ENCODE results near the gene CARD18. TPM values are rescaled to one million over a fixed set of nuclear protein-coding genes. Genes with fewer than 3 reads are reported as not detected.
"Not testable (repeated sequence)": the region's sequence is repeated elsewhere in the genome, so short reads cannot be mapped to it uniquely, and the experiment has no call there.

CARD18 gene
- total and polyA plus RNA-seq, 7 experiments from 2014 or later = not detected

DNA sequence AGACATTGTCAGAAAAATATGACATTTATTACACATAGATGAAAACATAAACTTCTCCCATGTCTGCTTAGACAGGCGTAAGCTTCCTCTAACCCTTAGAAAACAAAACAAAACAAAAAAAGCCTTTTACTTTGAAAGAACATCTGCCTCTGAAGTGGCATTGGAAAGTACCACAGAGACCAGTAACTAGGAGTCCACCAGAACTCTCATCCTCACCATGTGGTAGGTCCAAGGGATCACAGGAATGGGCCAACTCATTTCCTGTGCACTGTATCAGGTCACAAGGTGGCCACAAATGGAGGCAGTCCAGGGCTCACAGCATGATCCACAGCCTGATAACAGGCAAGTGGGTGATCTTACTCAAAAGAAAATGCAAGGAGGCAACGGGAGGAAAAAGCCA lies 40.0 kb downstream of the CARD18 start:
- POLR2A ChIA-PET; H3K27ac ChIP-seq (ENCODE audit: low read depth, low read length); H3K4me3 ChIP-seq (ENCODE audit: low read length): not testable (repeated sequence)

GRCh38 chr11:105092256-105093239 lies 47.0 kb downstream of the CARD18 start:
- DNase-seq = no peak
- H3K36me3 Mint-ChIP-seq = peaks cover 0 to 31% (median 0%) of the 10 kb centered on the region in 5 donors
- Histone ChIP-seq H3K27ac (ENCODE audit: low read depth, low read length) (no peak overlapping the region), H3K4me3 (ENCODE audit: low read length) (no peak overlapping the region), H3K27me3 (ENCODE audit: control insufficient read depth in 2 of 2, insufficient read depth in 2 of 2, low read length in 2 of 2) (no peaks in the 10 kb centered on the region), H3K36me3 (ENCODE audit: control insufficient read depth in 2 of 3, insufficient read depth in 3 of 3, low read length in 3 of 3) (no peaks in the 10 kb centered on the region), H3K9me3 (ENCODE audit: control insufficient read depth in 2 of 3, low read length in 3 of 3) (no peaks in the 10 kb centered on the region), H3K4me1 (ENCODE audit: control insufficient read depth in 2 of 2, insufficient read depth in 2 of 2, low read length in 2 of 2) (no peaks in the 10 kb centered on the region)
- intact Hi-C loops (cut with micrococcal nuclease) = no loop called here
- H3K4me3 Mint-ChIP-seq = no peak overlapping the region
- ChIA-PET POLR2A (no interaction called here), CTCF (no interaction called here)
- H3K27me3 Mint-ChIP-seq = peaks cover 0 to 39% (median 1%) of the 10 kb centered on the region in 5 donors
- no peak for ATAC-seq
- peaks cover 0 to 6% (median 0%) of the 10 kb centered on the region in 11 donors for H3K9me3 Mint-ChIP-seq
- no peak overlapping the region for H3K27ac Mint-ChIP-seq
- peaks cover 0 to 14% (median 0%) of the 10 kb centered on the region in 7 donors for H3K4me1 Mint-ChIP-seq

More for the DNA sequence above, 40.0 kb downstream of the CARD18 start:
- H3K27me3 Mint-ChIP-seq; H3K9me3 ChIP-seq (ENCODE audit: control insufficient read depth in 2 of 3, low read length in 3 of 3); DNase-seq; intact Hi-C loops (cut with micrococcal nuclease); H3K36me3 ChIP-seq (ENCODE audit: control insufficient read depth in 2 of 3, insufficient read depth in 3 of 3, low read length in 3 of 3); H3K9me3 Mint-ChIP-seq; H3K27me3 ChIP-seq (ENCODE audit: control insufficient read depth in 2 of 2, insufficient read depth in 2 of 2, low read length in 2 of 2): not testable (repeated sequence)
- peaks cover 21 to 41% (median 30%) of the 10 kb centered on the region in 7 donors for H3K4me1 Mint-ChIP-seq
- H3K36me3 Mint-ChIP-seq = peaks cover 0 to 34% (median 0%) of the 10 kb centered on the region in 5 donors
- peaks cover 6 to 18% of the 10 kb centered on the region in 2 donors for H3K4me1 ChIP-seq (ENCODE audit: control insufficient read depth in 2 of 2, insufficient read depth in 2 of 2, low read length in 2 of 2)
- H3K4me3 Mint-ChIP-seq = peak overlapping the region in 3 of 10 donors; percentile 7 to 87 (median 32)
- peak; percentile 58 for ATAC-seq
- H3K27ac Mint-ChIP-seq = peak overlapping the region in 2 of 9 donors; percentile 69 to 93
- CTCF ChIA-PET = interaction anchor here (0.7 kb wide), 1 partner anchor 281 kb away, joined by 5 read pairs; no protein-coding TSS in a partner anchor

Other genes with a start within 250 kb of the CARD18 start
- gene CASP12, start 241.3 kb downstream of the CARD18 start, total RNA-seq = not detected
- gene CASP12, start 241.3 kb downstream of the CARD18 start, polyA plus RNA-seq = not detected
- 10 to 100 TPM; 60.7 to 94.7 (median 76.9) TPM for gene CASP4, start 171.2 kb downstream of the CARD18 start, total RNA-seq
- 10 to 100 TPM; 59.5 to 75.1 TPM for gene CASP4, start 171.2 kb downstream of the CARD18 start, polyA plus RNA-seq
- gene CASP5, start 116.6 kb downstream of the CARD18 start, total RNA-seq = 1 to 10 TPM in 1 of 5 experiments, under 1 TPM in 1, not detected in 3; 0.45 to 2.9 TPM
- not detected for gene CASP5, start 116.6 kb downstream of the CARD18 start, polyA plus RNA-seq
- 100 to 1,000 TPM in 1 of 5 experiments, 10 to 100 TPM in 4; 29.5 to 141 (median 51.8) TPM for gene CASP1, start 104.6 kb downstream of the CARD18 start, total RNA-seq
- gene CASP1, start 104.6 kb downstream of the CARD18 start, polyA plus RNA-seq = 10 to 100 TPM; 70.1 to 70.3 TPM
- gene CARD16, start 94.4 kb downstream of the CARD18 start, total RNA-seq = 100 to 1,000 TPM in 1 of 5 experiments, 10 to 100 TPM in 4; 37.1 to 103 (median 42.4) TPM
- 100 to 1,000 TPM; 168 to 184 TPM for gene CARD16, start 94.4 kb downstream of the CARD18 start, polyA plus RNA-seq

Measured in naive thymus-derived CD4-positive, alpha-beta T cell (primary cell).